ENCODE results near the gene PRDM16. TPM values are rescaled to one million over a fixed set of nuclear protein-coding genes. Genes with fewer than 3 reads are reported as not detected.

PRDM16 gene
- total RNA-seq, 1 donor from 2014 or later, result 0.79 TPM

- Histone ChIP-seq H3K36me3 (ENCODE audit: control insufficient read depth, insufficient read depth, low read length) (no peaks in the 10 kb centered on the region), H3K4me3 (ENCODE audit: low read depth, low read length) (no peak overlapping the region), H3K27me3 (ENCODE audit: control insufficient read depth, insufficient read depth, low read length) (no peaks in the 10 kb centered on the region)
- DNase-seq (ENCODE audit: low read depth) (no peak), FAIRE-seq (no peak)
- TF ChIP-seq CTCF (IDR thresholded peaks at IDR 0.05; ENCODE audit: insufficient read depth, low read length, severe bottlenecking), result no peak
Measured at GRCh38 chr1:3373175-3373574, 304.2 kb downstream of the PRDM16 start.

- FAIRE-seq, result no peak
- no peak for TF ChIP-seq CTCF (IDR thresholded peaks at IDR 0.05; ENCODE audit: insufficient read depth, low read length, severe bottlenecking)
- Histone ChIP-seq H3K27me3 (ENCODE audit: control insufficient read depth, insufficient read depth, low read length) (no peaks in the 10 kb centered on the region), H3K36me3 (ENCODE audit: control insufficient read depth, insufficient read depth, low read length) (no peaks in the 10 kb centered on the region), H3K4me3 (ENCODE audit: low read depth, low read length) (no peak overlapping the region)
- DNase-seq (ENCODE audit: low read depth), result no peak
Measured at GRCh38 chr1:3373700-3374405, 304.9 kb downstream of the PRDM16 start.

- FAIRE-seq (no peak), DNase-seq (ENCODE audit: low read depth) (no peak)
- H3K36me3 ChIP-seq (ENCODE audit: control insufficient read depth, insufficient read depth, low read length), result no peaks in the 10 kb centered on the region
- H3K4me3 ChIP-seq (ENCODE audit: low read depth, low read length), result no peak overlapping the region
- no peaks in the 10 kb centered on the region for H3K27me3 ChIP-seq (ENCODE audit: control insufficient read depth, insufficient read depth, low read length)
- no peak for TF ChIP-seq CTCF (IDR thresholded peaks at IDR 0.05; ENCODE audit: insufficient read depth, low read length, severe bottlenecking)
Measured at GRCh38 chr1:3375245-3375644, 306.2 kb downstream of the PRDM16 start.

GRCh38 chr1:3377166-3377565 is 308.2 kb downstream of the PRDM16 start:
- no peaks in the 10 kb centered on the region for H3K36me3 ChIP-seq (ENCODE audit: control insufficient read depth, insufficient read depth, low read length)
- DNase-seq (ENCODE audit: low read depth) (no peak), FAIRE-seq (no peak)
- H3K4me3 ChIP-seq (ENCODE audit: low read depth, low read length), result no peak overlapping the region
- H3K27me3 ChIP-seq (ENCODE audit: control insufficient read depth, insufficient read depth, low read length), result no peaks in the 10 kb centered on the region
- TF ChIP-seq CTCF (IDR thresholded peaks at IDR 0.05; ENCODE audit: insufficient read depth, low read length, severe bottlenecking), result no peak

GRCh38 chr1:3377604-3378279 is 308.7 kb downstream of the PRDM16 start:
- no peak for FAIRE-seq
- TF ChIP-seq CTCF (IDR thresholded peaks at IDR 0.05; ENCODE audit: insufficient read depth, low read length, severe bottlenecking), result no peak
- DNase-seq (ENCODE audit: low read depth), result no peak
- H3K4me3 ChIP-seq (ENCODE audit: low read depth, low read length), result no peak overlapping the region
- no peaks in the 10 kb centered on the region for H3K36me3 ChIP-seq (ENCODE audit: control insufficient read depth, insufficient read depth, low read length)
- no peaks in the 10 kb centered on the region for H3K27me3 ChIP-seq (ENCODE audit: control insufficient read depth, insufficient read depth, low read length)

All from bronchial epithelial cell (primary cell).